GM21723 (cell line): Measurements from ENCODE around the gene PAGE1.
"Not testable (repeated sequence)": the region's sequence is repeated elsewhere in the genome, so short reads cannot be mapped to it uniquely, and the experiment has no call there.

Experiments
- ATAC-seq: cut with Tn5 transposase; IDR thresholded peaks from one replicate; pipeline ENCODE4 v1.9.1; 2021; ENCODE audit warnings: mild to moderate bottlenecking, moderate library complexity; ENCODE audit not compliant: unreplicated experiment

The PAGE1 gene

DNA sequence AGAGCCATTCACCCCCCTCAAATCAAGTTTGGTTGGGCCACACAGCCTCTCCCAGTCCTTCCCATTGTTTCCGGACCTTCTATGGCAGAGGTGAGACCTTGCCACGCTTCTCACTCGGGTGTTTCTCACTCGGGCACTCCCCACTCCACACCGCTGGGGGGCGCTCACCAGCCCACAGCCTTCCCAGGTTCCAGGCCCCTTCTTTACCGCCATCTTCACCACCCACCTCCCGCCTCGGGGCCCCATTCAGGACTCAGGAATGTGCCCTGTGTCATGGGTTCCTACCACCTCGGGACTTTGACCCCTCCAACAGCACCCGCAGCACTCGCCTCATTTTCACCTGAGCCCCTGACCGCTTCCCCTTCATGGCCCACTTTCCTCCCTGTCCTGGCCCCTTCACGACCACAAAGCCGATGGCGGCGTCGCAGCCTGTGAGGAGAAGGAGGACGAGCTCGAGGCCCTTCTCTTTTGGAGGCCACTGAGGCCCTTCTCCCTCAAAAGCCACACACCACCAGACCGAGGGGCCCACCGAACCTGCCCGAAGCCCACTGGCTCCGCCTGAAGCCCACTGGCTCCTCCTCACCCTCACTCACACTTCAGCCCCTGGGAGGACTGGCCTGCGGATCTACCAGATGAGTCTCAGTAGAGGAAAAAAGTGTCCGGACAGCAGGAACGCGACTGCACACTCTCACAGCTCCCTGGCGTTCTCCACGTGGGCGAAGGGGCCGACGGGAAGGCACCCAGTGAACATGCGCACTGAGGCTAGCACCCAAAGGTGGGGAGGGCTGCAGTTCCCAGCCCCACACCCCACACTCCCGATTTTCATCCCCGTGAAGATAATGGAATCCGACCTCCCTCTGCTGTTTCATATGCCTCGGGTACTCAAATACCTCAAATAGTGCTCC lies at the start of gene PAGE1:
Gene PAGE1 (minus strand): TSS at position 709 of the 905 bp plus-strand sequence. CDS start 1,214 bp downstream, outside the sequence.
- ATAC-seq = no peak

DNA sequence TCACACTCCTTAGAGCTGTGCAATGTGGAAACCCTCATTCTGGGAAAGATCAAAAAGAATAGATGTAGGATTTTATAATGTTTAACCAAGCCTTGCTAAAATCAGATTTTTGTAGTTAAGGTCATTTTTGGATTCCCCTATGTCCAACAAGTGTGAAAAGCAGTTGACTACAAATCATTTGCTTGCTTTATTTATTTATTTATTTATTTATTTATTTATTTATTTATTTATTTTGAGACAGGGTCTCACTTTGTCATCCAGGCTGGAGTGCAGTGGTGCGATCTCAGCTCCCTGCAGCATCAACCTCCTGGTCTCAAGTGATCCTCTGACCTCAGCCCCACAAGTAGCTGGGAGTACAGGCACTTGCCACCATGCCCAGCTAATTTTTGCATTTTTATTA lies 45.7 kb upstream of the PAGE1 start:
- ATAC-seq = not testable (repeated sequence)

DNA sequence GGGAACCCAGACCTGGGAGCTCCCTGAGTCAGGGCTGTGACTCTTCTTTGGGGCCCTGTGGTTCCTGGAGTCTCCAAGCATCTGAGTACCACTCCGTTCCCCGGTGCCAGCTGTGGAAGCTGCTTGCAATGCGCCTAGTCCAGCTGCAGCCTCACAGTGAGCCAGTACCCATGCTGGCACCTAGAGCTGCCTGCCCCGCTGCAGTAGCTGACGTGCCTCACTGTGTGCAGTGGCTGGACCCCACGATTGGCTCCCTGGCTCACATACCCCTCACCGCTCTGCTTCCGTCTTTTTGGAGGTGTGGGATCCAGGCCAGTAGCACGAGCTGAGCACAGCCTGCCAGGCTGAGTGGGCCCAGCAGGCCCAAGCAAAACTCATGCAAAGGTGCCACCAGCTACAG lies 32.1 kb upstream of the PAGE1 start:
- no peak for ATAC-seq

- ATAC-seq = no peak
These were observed 31.2 kb upstream of the PAGE1 start for GRCh38 chrX:49726966-49727365.

DNA sequence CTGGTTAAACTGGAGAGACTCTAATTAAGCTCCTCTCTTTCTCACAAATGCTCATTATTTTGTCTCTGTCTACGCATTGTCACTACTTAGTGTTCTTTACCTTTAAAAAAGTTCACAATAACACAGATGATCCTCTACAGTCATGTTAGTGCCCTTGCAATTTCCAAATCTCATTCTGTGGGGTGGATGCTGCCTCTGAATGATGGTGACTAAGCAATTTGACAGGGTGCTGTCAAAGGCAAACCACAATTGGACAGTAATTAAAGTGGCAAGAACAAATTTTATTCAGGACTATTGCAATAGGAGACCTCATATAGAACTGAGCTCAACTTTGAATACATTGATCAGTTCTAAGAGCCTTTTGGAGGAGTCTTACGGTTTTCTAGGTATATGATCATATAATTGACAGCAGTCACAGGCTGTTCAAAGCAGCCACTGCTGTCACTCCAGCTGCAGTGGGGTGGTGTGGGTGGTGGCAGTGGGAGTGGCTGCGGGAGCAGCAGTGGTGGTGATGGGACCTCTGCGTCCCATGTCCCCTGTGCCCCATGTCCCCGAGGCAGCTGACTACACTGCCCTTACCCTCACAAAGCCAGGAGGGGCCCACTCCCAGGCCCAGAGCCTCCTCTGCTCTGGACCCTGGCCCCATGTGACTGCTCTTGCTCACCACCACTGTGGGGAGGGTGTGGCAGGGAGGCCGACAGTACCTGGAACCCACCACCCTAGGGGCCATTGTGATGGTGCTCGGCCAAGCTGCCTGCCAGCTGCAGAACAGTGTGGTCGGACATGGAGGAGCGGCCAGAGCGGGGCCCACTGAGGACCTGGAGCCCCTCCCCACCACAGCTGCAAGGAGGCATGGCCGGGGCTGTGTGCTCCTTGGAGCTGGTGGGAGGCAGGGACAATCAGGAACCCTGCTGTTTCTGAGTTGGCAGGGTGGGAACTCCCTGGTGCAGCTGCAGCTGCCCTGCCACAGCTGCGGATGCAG lies 30.4 kb upstream of the PAGE1 start:
- no peak for ATAC-seq

DNA sequence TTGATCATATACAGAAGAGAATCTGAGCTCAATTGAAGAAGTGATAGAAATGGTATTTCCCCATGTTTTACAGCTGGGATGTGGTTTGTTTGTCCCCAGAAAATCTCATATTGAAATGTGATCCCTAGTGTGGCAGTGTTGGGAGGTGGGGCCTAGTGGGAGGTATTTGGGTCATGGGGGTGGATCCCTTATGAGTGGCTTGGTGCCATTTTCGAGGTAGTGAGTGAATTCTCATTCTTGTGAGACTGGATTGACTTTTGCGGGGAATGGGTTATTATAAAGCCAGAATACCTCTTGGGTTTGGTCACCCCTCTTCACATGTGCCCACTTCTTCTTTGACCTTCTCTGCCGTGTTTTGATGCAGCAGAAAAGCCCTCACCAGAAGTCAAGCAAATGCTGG lies 29.6 kb upstream of the PAGE1 start:
- no peak for ATAC-seq

GRCh38 chrX:49720106-49720505 lies 24.3 kb upstream of the PAGE1 start:
- ATAC-seq = not testable (repeated sequence)

DNA sequence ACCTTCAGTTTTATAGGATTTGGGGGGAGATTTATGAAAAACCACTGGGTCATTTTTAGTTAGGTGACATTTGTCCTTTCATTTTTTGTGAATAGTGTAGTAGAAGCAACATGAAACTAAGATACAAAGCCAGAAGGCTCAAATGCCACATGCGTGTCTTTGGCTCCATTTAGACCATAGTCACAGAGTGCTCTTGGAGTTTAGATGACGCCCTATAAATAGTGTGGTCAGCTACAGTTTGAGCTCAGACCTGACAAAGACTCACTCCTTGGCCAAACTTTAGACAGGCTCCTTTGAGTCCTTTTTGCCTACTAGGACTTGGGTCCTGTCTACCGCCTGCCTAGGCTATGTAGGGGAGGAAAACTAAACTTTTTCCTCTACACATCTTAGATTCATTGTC lies 16.8 kb upstream of the PAGE1 start:
- ATAC-seq = no peak

DNA sequence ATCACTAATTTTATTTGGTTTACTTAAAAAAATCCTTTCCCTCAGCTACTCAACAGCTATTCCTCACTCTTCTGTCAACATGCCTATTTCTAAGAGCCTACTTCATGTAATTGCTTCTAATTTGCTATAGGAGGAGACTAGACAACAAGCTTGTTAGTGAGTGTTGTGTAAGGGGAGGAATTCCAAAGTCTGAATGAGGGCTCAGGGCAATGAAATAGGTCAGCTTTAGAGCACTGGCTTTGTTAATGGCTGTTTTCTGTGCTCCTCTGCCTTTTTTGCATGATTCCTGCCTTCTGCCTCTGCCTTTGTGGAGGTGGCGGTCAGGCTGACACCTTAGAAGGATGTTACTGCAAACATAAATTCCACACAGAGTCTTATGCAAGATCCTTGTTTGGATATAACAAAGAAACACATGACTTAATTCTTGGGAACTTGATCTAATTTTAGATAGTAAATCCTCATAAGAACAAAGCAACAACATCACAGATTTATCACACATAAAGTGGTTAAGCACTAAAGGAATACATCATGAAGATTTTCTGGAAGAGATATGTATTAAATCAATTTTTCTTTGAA lies 15.0 kb upstream of the PAGE1 start:
- no peak for ATAC-seq

- no peak for ATAC-seq
These were observed 9.1 kb upstream of the PAGE1 start for GRCh38 chrX:49704691-49705404.

DNA sequence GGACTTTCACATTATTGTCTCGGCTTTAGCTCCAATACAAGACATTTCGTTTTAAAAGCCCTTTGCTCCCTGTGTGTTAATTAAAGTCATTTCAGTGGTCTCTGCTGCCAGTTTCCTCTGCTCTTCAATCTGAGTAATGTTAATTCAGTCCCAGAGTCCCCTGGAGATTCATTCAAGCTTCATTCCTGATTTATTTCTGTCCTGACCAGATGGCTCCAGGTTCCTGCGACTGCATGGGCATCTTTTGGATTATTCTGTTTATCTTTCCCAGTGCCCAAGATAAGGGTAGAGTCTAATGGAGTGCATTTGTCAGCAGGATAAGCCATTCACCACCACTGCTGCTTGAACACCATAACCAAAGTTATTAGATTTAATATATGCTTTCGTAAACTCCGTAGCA lies 6.1 kb upstream of the PAGE1 start:
- no peak for ATAC-seq

GRCh38 chrX:49701323-49701722 lies 5.5 kb upstream of the PAGE1 start:
- ATAC-seq = no peak

GRCh38 chrX:49675075-49675719 lies 20.6 kb downstream of the PAGE1 start:
- ATAC-seq = no peak

DNA sequence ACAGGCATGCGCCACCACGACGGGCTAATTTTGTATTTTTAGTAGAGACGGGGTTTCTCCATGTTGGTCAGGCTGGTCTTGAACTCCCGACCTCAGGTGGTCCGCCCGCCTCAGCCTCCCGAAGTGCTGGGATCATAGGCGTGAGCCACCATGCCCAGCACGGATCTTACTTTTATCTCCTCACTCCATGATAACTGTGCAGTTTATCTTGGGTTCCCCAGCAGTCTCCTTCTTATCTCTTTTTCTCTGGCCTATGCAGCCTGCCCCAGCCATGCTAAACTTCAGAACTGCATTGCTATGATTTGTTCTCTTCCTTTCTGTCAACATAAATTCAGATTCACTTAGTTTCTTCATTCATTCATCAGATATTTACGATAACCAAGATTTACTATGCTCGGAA lies 22.4 kb downstream of the PAGE1 start:
- ATAC-seq = no peak

DNA sequence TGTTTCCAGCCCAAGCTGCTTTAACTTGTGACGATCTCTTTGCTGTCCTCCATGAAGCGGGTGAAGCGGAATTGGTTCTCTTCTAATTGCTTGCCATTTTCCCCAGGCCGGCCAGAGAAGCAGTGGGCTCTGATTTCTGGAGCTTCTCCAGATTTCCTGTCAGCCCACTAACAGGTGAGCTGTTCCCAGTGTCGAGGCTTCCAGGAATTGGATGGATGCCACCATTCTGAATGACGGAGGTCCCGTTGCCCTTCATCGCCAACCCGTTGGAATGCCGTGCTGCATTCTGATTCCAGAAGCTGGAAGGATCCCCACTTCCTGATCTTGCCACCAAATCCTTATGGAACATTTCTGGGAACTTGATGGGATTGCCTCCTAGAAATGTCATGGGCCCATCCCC lies 31.0 kb downstream of the PAGE1 start:
- no peak for ATAC-seq

- ATAC-seq = no peak
These were observed 33.9 kb downstream of the PAGE1 start for GRCh38 chrX:49661881-49662280.

DNA sequence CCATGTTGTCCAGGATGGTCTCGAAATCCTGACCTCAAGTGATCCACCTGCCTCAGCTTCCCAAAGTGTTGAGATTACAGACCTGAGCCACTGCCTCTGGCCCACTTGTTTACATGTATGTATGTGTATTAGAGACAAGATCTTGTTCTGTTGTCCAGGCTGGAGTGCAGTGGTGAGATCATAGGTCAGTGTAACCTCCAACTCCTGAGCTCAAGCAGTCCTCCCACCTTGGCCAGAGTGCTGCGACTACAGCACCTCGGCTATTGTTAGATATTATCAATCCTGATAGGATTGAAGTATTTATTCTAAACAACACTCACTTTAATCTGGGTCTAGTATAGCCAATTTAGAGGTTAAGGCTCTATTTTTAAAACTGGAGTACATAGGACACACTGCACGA lies 36.0 kb downstream of the PAGE1 start:
- ATAC-seq = no peak

- no peak for ATAC-seq
These were observed 39.3 kb downstream of the PAGE1 start for GRCh38 chrX:49656533-49656932.

GRCh38 chrX:49644991-49645637 lies 50.7 kb downstream of the PAGE1 start:
- ATAC-seq = no peak
